OCI-LY1 (cell line): Measurements from ENCODE around the gene DPF3.

Experiments used
- H2AFZ ChIP-seq: fragments of 200-600 bp; sonication (generic), shearing (Covaris generic); 2 replicates; pipeline ENCODE4 v1.6.0; 2014; ENCODE audit warnings: antibody characterized with exemption, mild to moderate bottlenecking, low read length
- H3F3A ChIP-seq: fragments of 200-600 bp; sonication (generic), shearing (Covaris generic); 2 replicates; pipeline ENCODE4 v1.6.0; 2014; ENCODE audit warnings: mild to moderate bottlenecking, antibody characterized with exemption, low read length, moderate library complexity; ENCODE audit not compliant: insufficient read depth
- H3K27ac ChIP-seq: fragments of 200-600 bp; sonication (generic); 2 replicates; pipeline ENCODE4 v1.5.1; 2014; ENCODE audit warnings: low read length, mixed run types, mild to moderate bottlenecking, low read depth; ENCODE audit not compliant: poor library complexity, severe bottlenecking
- H3K27me3 ChIP-seq: fragments of 200-600 bp; sonication (generic); 2 replicates; pipeline ENCODE4 v1.6.0; 2014; ENCODE audit warnings: antibody characterized with exemption, mild to moderate bottlenecking, low read length, moderate library complexity; ENCODE audit not compliant: insufficient read depth
- H3K36me3 ChIP-seq: fragments of 200-600 bp; sonication (generic); 2 replicates; pipeline ENCODE4 v1.6.1; 2014; ENCODE audit warnings: mild to moderate bottlenecking, antibody characterized with exemption, low read length, moderate library complexity, mixed read lengths; ENCODE audit not compliant: insufficient read depth
- H3K4me1 ChIP-seq: fragments of 200-600 bp; sonication (generic); 2 replicates; pipeline ENCODE4 v1.5.1; 2014; ENCODE audit warnings: mild to moderate bottlenecking, low read length, moderate library complexity; ENCODE audit not compliant: insufficient read depth, severe bottlenecking
- H3K4me2 ChIP-seq: fragments of 200-600 bp; sonication (generic), shearing (Covaris generic); 2 replicates; pipeline ENCODE4 v1.6.1; 2014; ENCODE audit warnings: low read length
- H3K4me3 ChIP-seq: fragments of 200-600 bp; sonication (generic); 2 replicates; pipeline ENCODE4 v1.5.1; 2014; ENCODE audit warnings: low read length, low read depth, mild to moderate bottlenecking, mixed read lengths; ENCODE audit not compliant: poor library complexity, severe bottlenecking
- H3K79me2 ChIP-seq: fragments of 200-600 bp; shearing (Covaris generic); 2 replicates; pipeline ENCODE4 v1.6.1; 2016; ENCODE audit warnings: mixed run types, low read length, mixed read lengths; ENCODE audit not compliant: insufficient read depth
- H3K9ac ChIP-seq: fragments of 200-600 bp; sonication (generic), shearing (Covaris generic); 2 replicates; pipeline ENCODE4 v1.6.1; 2014; ENCODE audit warnings: mild to moderate bottlenecking, low read length, mixed read lengths
- H3K9me2 ChIP-seq: fragments of 200-600 bp; sonication (generic), shearing (Covaris generic); 2 replicates; pipeline ENCODE4 v1.6.1; 2014; ENCODE audit warnings: low read depth, mild to moderate bottlenecking, low read length, mixed read lengths
- H3K9me3 ChIP-seq: fragments of 200-600 bp; shearing (Covaris generic); 2 replicates; pipeline ENCODE4 v1.6.1; 2014; ENCODE audit warnings: low read length, mixed read lengths
- H4K20me1 ChIP-seq: fragments of 200-600 bp; sonication (generic), shearing (Covaris generic); 2 replicates; pipeline ENCODE4 v1.6.0; 2016; ENCODE audit warnings: mild to moderate bottlenecking, low read length; ENCODE audit not compliant: insufficient read depth
- EZH2 ChIP-seq: fragments of 200-600 bp; sonication (generic), shearing (Covaris generic); IDR thresholded peaks from 2 replicates; pipeline ENCODE4 v1.8.0; 2017; ENCODE audit warnings: borderline replicate concordance, mixed run types, mild to moderate bottlenecking, antibody characterized with exemption, low read length, moderate library complexity, mixed read lengths
- TF ChIP-seq, protein P1 (sequence below): fragments of 200-600 bp; sonication (generic), shearing (Covaris generic); IDR thresholded peaks from 2 replicates; pipeline ENCODE4 v1.5.1; 2017; ENCODE audit warnings: mild to moderate bottlenecking, antibody characterized with exemption, low read length, moderate library complexity, mixed read lengths

The DPF3 gene

DNA sequence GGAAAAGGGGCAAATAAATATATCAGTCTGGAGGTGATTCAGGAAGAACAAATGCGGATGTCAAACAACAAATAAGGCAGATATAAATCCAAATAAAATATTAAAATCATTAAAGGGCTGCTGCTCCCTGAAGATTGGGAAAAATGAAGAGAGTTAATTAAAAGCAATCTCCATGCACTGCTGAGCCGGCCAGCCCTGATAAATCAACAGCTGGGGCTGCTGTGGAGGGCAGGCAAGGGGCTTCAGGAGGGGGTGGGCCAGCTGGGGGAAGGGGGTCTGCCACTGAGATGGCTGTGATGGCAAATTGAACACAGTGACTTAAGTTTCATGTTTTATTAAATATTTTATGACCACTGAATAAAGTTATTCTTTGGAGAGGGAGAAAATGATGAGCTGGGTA is 12.4 kb downstream of the DPF3 start:
- Histone ChIP-seq H3K9me2 (no peaks in the 10 kb centered on the region), H3F3A (no peaks in the 10 kb centered on the region), H3K9ac (no peak overlapping the region), H3K4me1 (no peaks in the 10 kb centered on the region), H3K4me2 (no peak overlapping the region), H3K9me3 (no peaks in the 10 kb centered on the region; the same call in 1 of the 2 replicates), H2AFZ (no peak overlapping the region), H3K27ac (no peak overlapping the region), H3K79me2 (no peaks in the 10 kb centered on the region), H3K4me3 (no peak overlapping the region), H4K20me1 (no peaks in the 10 kb centered on the region), H3K27me3 (no peaks in the 10 kb centered on the region; the same call in 1 of the 2 replicates), H3K36me3 (no peaks in the 10 kb centered on the region)
- TF ChIP-seq, protein P1, sequence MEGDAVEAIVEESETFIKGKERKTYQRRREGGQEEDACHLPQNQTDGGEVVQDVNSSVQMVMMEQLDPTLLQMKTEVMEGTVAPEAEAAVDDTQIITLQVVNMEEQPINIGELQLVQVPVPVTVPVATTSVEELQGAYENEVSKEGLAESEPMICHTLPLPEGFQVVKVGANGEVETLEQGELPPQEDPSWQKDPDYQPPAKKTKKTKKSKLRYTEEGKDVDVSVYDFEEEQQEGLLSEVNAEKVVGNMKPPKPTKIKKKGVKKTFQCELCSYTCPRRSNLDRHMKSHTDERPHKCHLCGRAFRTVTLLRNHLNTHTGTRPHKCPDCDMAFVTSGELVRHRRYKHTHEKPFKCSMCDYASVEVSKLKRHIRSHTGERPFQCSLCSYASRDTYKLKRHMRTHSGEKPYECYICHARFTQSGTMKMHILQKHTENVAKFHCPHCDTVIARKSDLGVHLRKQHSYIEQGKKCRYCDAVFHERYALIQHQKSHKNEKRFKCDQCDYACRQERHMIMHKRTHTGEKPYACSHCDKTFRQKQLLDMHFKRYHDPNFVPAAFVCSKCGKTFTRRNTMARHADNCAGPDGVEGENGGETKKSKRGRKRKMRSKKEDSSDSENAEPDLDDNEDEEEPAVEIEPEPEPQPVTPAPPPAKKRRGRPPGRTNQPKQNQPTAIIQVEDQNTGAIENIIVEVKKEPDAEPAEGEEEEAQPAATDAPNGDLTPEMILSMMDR = no peak
- TF ChIP-seq EZH2 = no peak

DNA sequence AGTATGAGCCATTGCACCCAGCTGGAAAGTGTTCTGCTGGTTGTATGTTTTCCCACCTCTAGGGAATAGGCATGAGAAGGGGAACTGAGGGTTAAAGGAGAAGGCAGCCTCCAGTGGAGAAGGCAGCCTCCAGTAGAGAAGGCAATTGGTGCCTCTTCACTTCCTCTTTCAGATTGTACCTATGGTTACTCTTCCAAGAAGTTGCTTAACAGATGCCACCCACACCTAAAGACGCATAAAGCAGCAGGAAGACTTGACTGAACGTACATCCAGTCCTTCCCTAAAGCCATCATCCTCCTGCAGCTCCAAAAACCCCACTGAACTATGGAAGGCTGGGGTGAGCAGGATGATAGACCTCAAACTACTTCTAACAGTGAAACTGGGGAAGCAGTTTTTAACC is 13.1 kb downstream of the DPF3 start:
- no peak for TF ChIP-seq EZH2
- H3K4me3 ChIP-seq = no peak overlapping the region
- no peaks in the 10 kb centered on the region for H3F3A ChIP-seq
- H3K36me3 ChIP-seq = no peaks in the 10 kb centered on the region
- H3K27ac ChIP-seq = no peak overlapping the region
- H3K27me3 ChIP-seq = no peaks in the 10 kb centered on the region
- no peaks in the 10 kb centered on the region for H3K9me3 ChIP-seq
- no peak overlapping the region for H3K9ac ChIP-seq
- no peaks in the 10 kb centered on the region for H3K9me2 ChIP-seq
- H4K20me1 ChIP-seq = no peaks in the 10 kb centered on the region
- no peak overlapping the region for H2AFZ ChIP-seq
- no peak overlapping the region for H3K4me2 ChIP-seq
- H3K4me1 ChIP-seq = no peaks in the 10 kb centered on the region
- H3K79me2 ChIP-seq = no peaks in the 10 kb centered on the region

DNA sequence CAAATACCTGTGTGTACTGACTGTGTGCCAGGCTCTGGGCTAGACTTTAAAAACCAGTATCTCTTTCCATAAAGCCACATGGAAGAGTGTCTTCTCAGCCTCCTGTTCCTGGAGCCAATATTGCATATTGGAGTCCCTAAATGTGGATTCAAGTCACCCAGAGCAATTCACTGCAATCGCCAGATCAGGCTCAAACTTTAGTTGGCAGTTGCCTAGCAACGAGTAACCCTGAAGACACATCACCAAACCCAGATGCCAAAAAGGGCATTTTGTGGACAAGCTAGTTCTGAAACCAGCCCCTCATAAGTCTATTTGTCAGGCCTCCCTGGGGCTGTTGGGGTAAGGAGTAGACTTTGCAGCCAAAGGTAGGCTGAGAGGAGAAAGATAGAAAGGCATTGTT is 13.7 kb downstream of the DPF3 start:
- Histone ChIP-seq H3K4me2 (no peak overlapping the region), H3K4me1 (no peaks in the 10 kb centered on the region), H3K4me3 (no peak overlapping the region), H3K27ac (no peak overlapping the region), H3K27me3 (no peaks in the 10 kb centered on the region), H3K79me2 (no peaks in the 10 kb centered on the region), H3F3A (no peaks in the 10 kb centered on the region), H3K9me2 (no peaks in the 10 kb centered on the region), H3K9me3 (no peaks in the 10 kb centered on the region), H3K36me3 (no peaks in the 10 kb centered on the region), H3K9ac (no peak overlapping the region), H4K20me1 (no peaks in the 10 kb centered on the region), H2AFZ (no peak overlapping the region)
- no peak for TF ChIP-seq EZH2
- TF ChIP-seq, protein P1 = no peak

DNA sequence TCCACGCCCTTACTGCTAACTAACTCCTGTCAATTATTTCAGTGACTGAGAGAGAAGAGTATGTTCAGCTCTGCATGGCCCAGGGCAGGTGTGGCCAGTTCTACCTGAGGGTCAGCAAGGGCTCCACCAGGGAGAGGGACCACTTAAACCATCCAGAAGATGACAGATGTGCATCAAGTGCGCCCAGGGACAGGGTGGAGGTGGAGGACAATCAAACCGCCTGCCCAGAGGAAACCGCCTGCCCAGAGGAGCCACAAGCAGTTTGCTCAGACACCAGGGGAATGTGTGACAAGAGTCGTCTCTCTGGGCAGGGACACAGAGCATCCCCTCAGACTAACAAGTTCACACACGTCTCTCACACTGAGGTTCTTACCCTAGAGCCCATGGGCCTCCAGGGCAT is 14.5 kb downstream of the DPF3 start:
- H3K27me3 ChIP-seq = no peaks in the 10 kb centered on the region
- H3F3A ChIP-seq = no peaks in the 10 kb centered on the region
- H3K4me1 ChIP-seq = no peaks in the 10 kb centered on the region
- H3K9me2 ChIP-seq = no peaks in the 10 kb centered on the region
- H2AFZ ChIP-seq = no peak overlapping the region
- no peak overlapping the region for H3K4me3 ChIP-seq
- no peak overlapping the region for H3K4me2 ChIP-seq
- no peaks in the 10 kb centered on the region for H3K79me2 ChIP-seq
- H4K20me1 ChIP-seq = no peaks in the 10 kb centered on the region
- H3K9ac ChIP-seq = no peak overlapping the region
- H3K9me3 ChIP-seq = no peaks in the 10 kb centered on the region
- no peak overlapping the region for H3K27ac ChIP-seq
- H3K36me3 ChIP-seq = no peaks in the 10 kb centered on the region
- TF ChIP-seq, protein P1 = no peak
- no peak for TF ChIP-seq EZH2
